Stomach (tissue), 4 donors: ENCODE data around the gene NPY4R.
"Not testable (repeated sequence)": the region's sequence is repeated elsewhere in the genome, so short reads cannot be mapped to it uniquely, and the experiment has no call there.

ENCODE experiments used
- CTCF ChIP-seq, 7 experiments: fragments of 450-650 bp in 4 of 7; fragments of 200-600 bp in 3 of 7; sonication (generic) in 3 of 7; IDR thresholded peaks; one replicate each; pipeline ENCODE4 v1.5.1; 2016 to 2019; ENCODE audit warnings: antibody characterized with exemption in 7 of 7, control low read depth in 2 of 7, mild to moderate bottlenecking in 1 of 7
- EP300 ChIP-seq: sonication (generic); formaldehyde crosslinking; IDR thresholded peaks from one replicate; pipeline ENCODE4 v1.6.1; 2017; ENCODE audit warnings: antibody characterized with exemption
- POLR2AphosphoS5 ChIP-seq, 3 donors: sonication (generic); formaldehyde crosslinking; IDR thresholded peaks; one replicate each; pipeline ENCODE4 v1.6.1; 2016; ENCODE audit warnings: antibody characterized with exemption in 3 of 3

GRCh38 chr10:46468119-46468809, 2.5 kb upstream of the NPY4R start:
- not testable (repeated sequence) for TF ChIP-seq POLR2AphosphoS5 (IDR thresholded peaks at IDR 0.05); CTCF (IDR thresholded peaks at IDR 0.05); EP300
